Liver (tissue), 9 donors: ENCODE results near the gene SNAPC1. TPM values are rescaled to one million over a fixed set of nuclear protein-coding genes. Genes with fewer than 3 reads are reported as not detected.

ENCODE experiments used
- DNase-seq: peaks from one replicate; pipeline ENCODE4 v3.0.0-alpha.2; 2017; ENCODE audit warnings: low spot score
- H3K27ac ChIP-seq, 2 donors: one replicate each; pipeline ENCODE4 v1.7.0; 2013; ENCODE audit warnings: inconsistent platforms in 2 of 2, low read length in 2 of 2, control low read depth in 1 of 2, low read depth in 1 of 2, mild to moderate bottlenecking in 1 of 2
- H3K27me3 ChIP-seq, 4 donors: one replicate each; pipeline versions ENCODE4 v1.6.1 to v1.7.0; 2013; ENCODE audit warnings: low read length in 3 of 4, inconsistent platforms in 1 of 4, mild to moderate bottlenecking in 1 of 4, moderate library complexity in 1 of 4; ENCODE audit not compliant: control insufficient read depth in 4 of 4, insufficient read depth in 4 of 4
- H3K36me3 ChIP-seq, 4 donors: one replicate each; pipeline versions ENCODE4 v1.6.1 to v1.7.0; 2013; ENCODE audit warnings: low read length in 3 of 4, mild to moderate bottlenecking in 3 of 4, low read depth in 1 of 4, moderate library complexity in 1 of 4; ENCODE audit not compliant: control insufficient read depth in 4 of 4, insufficient read depth in 3 of 4
- H3K4me1 ChIP-seq, 4 donors: one replicate each; pipeline versions ENCODE4 v1.6.1 to v1.7.0; 2013; ENCODE audit warnings: low read length in 3 of 4, mild to moderate bottlenecking in 3 of 4, moderate library complexity in 1 of 4; ENCODE audit not compliant: control insufficient read depth in 4 of 4, insufficient read depth in 4 of 4
- H3K4me3 ChIP-seq, 3 donors: one replicate each; pipeline versions ENCODE4 v1.6.1 to v1.7.0; 2013; ENCODE audit warnings: low read length in 3 of 3, control low read depth in 1 of 3, low read depth in 1 of 3, mild to moderate bottlenecking in 1 of 3
- H3K9ac ChIP-seq, 2 donors: one replicate each; pipeline ENCODE4 v1.7.0; 2013; ENCODE audit warnings: low read length in 2 of 2, mild to moderate bottlenecking in 2 of 2, moderate library complexity in 2 of 2, control low read depth in 1 of 2, low read depth in 1 of 2
- H3K9me3 ChIP-seq, 4 donors: one replicate each; pipeline versions ENCODE4 v1.6.1 to v1.7.0; 2013; ENCODE audit warnings: low read length in 3 of 4; ENCODE audit not compliant: control insufficient read depth in 4 of 4
- ATF3 ChIP-seq: IDR thresholded peaks from 2 replicates; pipeline ENCODE4 v1.6.1; 2016; ENCODE audit warnings: antibody characterized with exemption
- CTCF ChIP-seq: fragments of 150-350 bp; IDR thresholded peaks from 2 replicates; pipeline ENCODE4 v1.5.1; 2017; ENCODE audit warnings: improper control_type of control experiment, low read depth, low read length; ENCODE audit not compliant: missing input control
- EGR1 ChIP-seq, 2 donors: IDR thresholded peaks; 2 replicates each; pipeline ENCODE4 v1.6.1; 2016 to 2018; ENCODE audit warnings: antibody characterized with exemption in 2 of 2, low read depth in 2 of 2
- FOXA1 ChIP-seq: IDR thresholded peaks from 2 replicates; pipeline ENCODE4 v1.6.1; 2016; ENCODE audit warnings: antibody characterized with exemption
- FOXA2 ChIP-seq: IDR thresholded peaks from 2 replicates; pipeline ENCODE4 v1.6.1; 2016; ENCODE audit warnings: antibody characterized with exemption
- GABPA ChIP-seq, 2 donors: IDR thresholded peaks in 1 of 2; conservative IDR thresholded peaks in 1 of 2; 2 replicates each; pipeline ENCODE4 v1.6.1; 2016; ENCODE audit warnings: antibody characterized with exemption in 2 of 2, mild to moderate bottlenecking in 1 of 2, moderate library complexity in 1 of 2
- HNF4A ChIP-seq, 2 donors: conservative IDR thresholded peaks; 2 replicates each; pipeline ENCODE4 v1.6.1; 2016; ENCODE audit warnings: antibody characterized with exemption in 2 of 2, mild to moderate bottlenecking in 2 of 2
- HNF4G ChIP-seq: IDR thresholded peaks from 2 replicates; pipeline ENCODE4 v1.6.1; 2016; ENCODE audit warnings: antibody characterized with exemption
- JUND ChIP-seq, 2 donors: IDR thresholded peaks; 2 replicates each; pipeline ENCODE4 v1.6.1; 2016; ENCODE audit warnings: antibody characterized with exemption in 2 of 2
- MAX ChIP-seq: IDR thresholded peaks from 2 replicates; pipeline ENCODE4 v1.6.1; 2016; ENCODE audit warnings: antibody characterized with exemption
- NR2F2 ChIP-seq: IDR thresholded peaks from 2 replicates; pipeline ENCODE4 v1.6.1; 2016; ENCODE audit warnings: antibody characterized with exemption
- RAD21 ChIP-seq, 2 donors: IDR thresholded peaks; 2 replicates each; pipeline ENCODE4 v1.6.1; 2016; ENCODE audit warnings: antibody characterized with exemption in 2 of 2, mild to moderate bottlenecking in 2 of 2
- REST ChIP-seq: IDR thresholded peaks from 2 replicates; pipeline ENCODE4 v1.6.1; 2016; ENCODE audit warnings: antibody characterized with exemption, mild to moderate bottlenecking
- RXRA ChIP-seq, 2 donors: IDR thresholded peaks; 2 replicates each; pipeline ENCODE4 v1.6.1; 2017 to 2018; ENCODE audit warnings: antibody characterized with exemption in 2 of 2, mild to moderate bottlenecking in 1 of 2
- SP1 ChIP-seq: IDR thresholded peaks from 2 replicates; pipeline ENCODE4 v1.6.1; 2018; ENCODE audit warnings: antibody characterized with exemption, mild to moderate bottlenecking
- TAF1 ChIP-seq: conservative IDR thresholded peaks from 2 replicates; pipeline ENCODE4 v1.6.1; 2016; ENCODE audit warnings: antibody characterized with exemption, mild to moderate bottlenecking
- YY1 ChIP-seq: IDR thresholded peaks from 2 replicates; pipeline ENCODE4 v1.6.1; 2016; ENCODE audit warnings: antibody characterized with exemption, mild to moderate bottlenecking
- ZBTB33 ChIP-seq: IDR thresholded peaks from 2 replicates; pipeline ENCODE4 v1.6.1; 2016; ENCODE audit warnings: antibody characterized with exemption
- WGBS: extraction: QIAGEN DNeasy Blood & Tissue Kit; methylation state at CpG from one replicate; pipeline ENCODE4 v1.1.7; 2013; 5-methylcytosine and 5-hydroxymethylcytosine counted together
- polyA plus RNA-seq, 2 donors: library from polyadenylated mRNA; stranded (reverse) in 1 of 2; unstranded in 1 of 2; fragments of 200-250 nt in 1 of 2; fragments of >200 nt in 1 of 2; fragmentation: Nextera tagmentation in 1 of 2; extraction: Ambion mirVana in 1 of 2; gene quantifications; one replicate each; pipeline versions ENCODE4 v1.2.1 to v1.2.3, GENCODE V29; 2013 to 2015
- total RNA-seq, 2 donors: library from RNA; depleted of rRNA; stranded (reverse); fragments of >200 nt; gene quantifications; one replicate each; pipeline ENCODE4 v1.2.3, GENCODE V29; 2014
- donor health status: healthy.
- donor health status: healthy.
- donor health status: healthy.
- donor health status: healthy.
- donor health status: healthy.

The SNAPC1 gene
- total and polyA plus RNA-seq, 4 donors = 1.2 to 2.3 (median 1.7) TPM

- Histone ChIP-seq H3K36me3 (peaks cover 1 to 32% (median 24%) of the 10 kb centered on the region in 4 donors), H3K27me3 (no peaks in the 10 kb centered on the region), H3K27ac (no peak overlapping the region), H3K9ac (no peak overlapping the region), H3K9me3 (no peaks in the 10 kb centered on the region), H3K4me3 (no peak overlapping the region), H3K4me1 (no peaks in the 10 kb centered on the region)
- WGBS = 77% methylated on average over 3 of the region's 3 CpGs
- DNase-seq = no peak
- no peak for TF ChIP-seq MAX
- no peak for TF ChIP-seq FOXA1
- TF ChIP-seq RAD21 (IDR thresholded peaks at IDR 0.05) = no peak
- no peak for TF ChIP-seq HNF4A (conservative IDR thresholded peaks at IDR 0.05)
- no peak for TF ChIP-seq EGR1 (IDR thresholded peaks at IDR 0.05; ENCODE audit: low read depth in 2 of 2)
- no peak for TF ChIP-seq REST
- TF ChIP-seq HNF4G = no peak
- no peak for TF ChIP-seq SP1
- no peak for TF ChIP-seq ZBTB33
- TF ChIP-seq GABPA (IDR thresholded peaks at IDR 0.05 in 1 of 2, conservative IDR thresholded peaks at IDR 0.05 in 1 of 2) = no peak
- no peak for TF ChIP-seq JUND (IDR thresholded peaks at IDR 0.05)
- TF ChIP-seq FOXA2 = no peak
- TF ChIP-seq YY1 = no peak
- TF ChIP-seq CTCF = no peak
- no peak for TF ChIP-seq TAF1
- TF ChIP-seq NR2F2 = no peak
- TF ChIP-seq RXRA (IDR thresholded peaks at IDR 0.05) = no peak
- TF ChIP-seq ATF3 = no peak
Observed at GRCh38 chr14:61780125-61780524, 17.9 kb downstream of the SNAPC1 start.
